ENCODE results near the gene MTARC2. TPM values are rescaled to one million over a fixed set of nuclear protein-coding genes. Genes with fewer than 3 reads are reported as not detected.

MTARC2 gene
- 7.9 and 10.7 TPM in 2 replicates for total RNA-seq

DNA sequence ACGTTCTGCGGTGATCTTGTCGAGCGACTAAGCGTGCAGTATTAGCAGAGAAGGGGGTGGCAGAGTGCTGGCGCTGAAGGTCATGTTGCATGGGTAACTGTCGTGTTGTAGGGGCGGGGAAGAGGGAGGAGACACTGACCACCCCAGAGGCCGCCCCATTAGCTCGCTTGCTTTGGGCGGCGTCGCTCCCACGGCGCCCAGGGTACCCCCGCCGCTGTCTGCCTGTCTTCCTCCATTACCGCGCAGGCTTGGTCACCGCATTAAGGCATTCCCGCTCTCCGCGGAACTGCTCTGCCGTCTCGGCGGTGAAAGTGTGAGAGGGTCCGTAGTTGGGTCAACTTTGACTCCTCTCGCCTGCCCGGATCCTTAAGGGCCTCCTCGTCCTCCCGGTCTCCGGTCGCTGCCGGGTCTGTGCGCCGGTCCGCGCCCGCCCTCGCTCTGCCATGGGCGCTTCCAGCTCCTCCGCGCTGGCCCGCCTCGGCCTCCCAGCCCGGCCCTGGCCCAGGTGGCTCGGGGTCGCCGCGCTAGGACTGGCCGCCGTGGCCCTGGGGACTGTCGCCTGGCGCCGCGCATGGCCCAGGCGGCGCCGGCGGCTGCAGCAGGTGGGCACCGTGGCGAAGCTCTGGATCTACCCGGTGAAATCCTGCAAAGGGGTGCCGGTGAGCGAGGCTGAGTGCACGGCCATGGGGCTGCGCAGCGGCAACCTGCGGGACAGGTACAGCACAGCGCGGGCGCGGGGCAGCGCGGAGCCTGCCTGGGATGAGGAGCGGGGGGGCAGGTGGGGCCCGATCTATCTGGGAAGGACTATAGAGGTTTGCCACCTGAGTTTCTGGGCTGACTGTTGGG lies at the start of gene MTARC2:
TSS of gene MTARC2 (plus strand) at position 234 of the 846 bp plus-strand sequence. CDS start at position 444, 210 bp downstream.

DNA sequence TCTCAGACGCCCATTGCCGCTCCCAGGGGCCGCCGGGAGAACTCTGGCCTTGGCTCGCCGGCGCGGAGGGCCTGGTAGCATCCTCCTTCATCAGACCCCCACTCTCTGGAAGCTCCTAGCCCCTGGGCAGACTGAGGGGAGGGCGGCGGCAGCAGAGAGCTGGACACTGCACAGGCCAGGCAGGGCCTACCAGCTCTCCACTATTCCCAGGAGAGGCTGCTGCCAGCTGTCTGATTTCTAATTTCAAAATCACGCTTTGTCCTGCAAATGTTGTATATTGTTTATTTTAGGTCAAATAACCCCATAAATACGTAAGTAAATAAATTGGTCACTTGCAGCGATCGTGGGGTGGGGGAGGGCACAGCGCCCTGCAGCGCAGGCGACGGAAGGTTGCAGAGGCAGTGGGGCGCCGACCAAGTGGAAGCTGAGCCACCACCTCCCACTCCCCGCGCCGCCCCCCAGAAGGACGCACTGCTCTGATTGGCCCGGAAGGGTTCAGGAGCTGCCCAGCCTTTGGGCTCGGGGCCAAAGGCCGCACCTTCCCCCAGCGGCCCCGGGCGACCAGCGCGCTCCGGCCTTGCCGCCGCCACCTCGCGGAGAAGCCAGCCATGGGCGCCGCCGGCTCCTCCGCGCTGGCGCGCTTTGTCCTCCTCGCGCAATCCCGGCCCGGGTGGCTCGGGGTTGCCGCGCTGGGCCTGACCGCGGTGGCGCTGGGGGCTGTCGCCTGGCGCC lies 38.4 kb downstream of the MTARC2 start, which contains the start of gene MTARC1:
TSS of gene MTARC1 (plus strand) at position 577 of the 732 bp plus-strand sequence. CDS start at position 609, 32 bp downstream.

Other genes with a start within 250 kb of the MTARC2 start
- 1.3 and 2.1 TPM in 2 replicates for gene MARK1, start 220.2 kb upstream of the MTARC2 start, total RNA-seq
- 2.5 and 5.1 TPM in 2 replicates for gene C1orf115, start 58.0 kb upstream of the MTARC2 start, total RNA-seq
- 0.92 and 1.1 TPM in 2 replicates for gene MTARC1, start 38.6 kb downstream of the MTARC2 start, total RNA-seq
- 4.0 and 4.2 TPM in 2 replicates for gene HLX, start 131.1 kb downstream of the MTARC2 start, total RNA-seq